GM19193 (cell line): ENCODE results near the gene DYSF.

Experiments
- POLR2A ChIP-seq: IDR thresholded peaks from 4 replicates; pipeline ENCODE4 v1.6.1; 2011; ENCODE audit not compliant: insufficient read depth, insufficient read length; ENCODE audit errors: extremely low read depth

Gene DYSF

DNA sequence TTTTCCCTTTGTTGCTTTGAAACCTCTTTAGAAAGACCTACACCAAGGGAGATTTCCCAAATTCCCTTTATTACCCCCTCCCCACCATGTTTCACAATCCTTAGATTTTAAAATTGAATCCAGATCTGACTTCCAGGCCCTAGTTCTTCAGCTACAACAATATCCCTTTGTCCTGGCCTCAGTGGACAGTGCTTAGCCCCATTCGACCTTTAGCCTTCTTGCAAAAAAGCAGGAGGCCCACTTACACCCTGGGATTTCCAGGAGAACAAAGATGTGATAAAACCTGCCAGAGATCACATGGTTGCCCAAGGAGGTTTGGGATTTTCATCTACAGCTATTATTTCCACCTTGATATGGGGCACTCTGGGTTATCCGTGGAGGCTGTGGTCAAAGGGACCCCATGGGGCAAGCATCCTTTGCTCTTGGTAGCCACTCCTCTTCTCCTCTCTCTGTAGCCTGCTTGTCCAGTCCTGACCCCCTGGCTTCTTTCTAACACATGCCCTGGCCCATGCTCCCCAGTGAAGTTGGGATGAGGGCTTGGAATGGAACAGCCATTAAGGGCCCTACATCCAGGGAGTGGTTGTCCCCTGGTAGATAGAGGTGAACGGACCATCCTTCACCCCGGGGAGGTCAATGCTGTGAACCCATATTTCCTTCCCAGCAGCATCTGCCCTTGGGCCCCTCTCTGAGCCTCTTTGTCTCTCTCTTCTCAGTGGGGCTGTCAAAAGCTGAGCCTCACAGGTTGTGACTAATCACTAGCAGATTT lies 267.4 kb downstream of the DYSF start:
- TF ChIP-seq POLR2A, result no peak

DNA sequence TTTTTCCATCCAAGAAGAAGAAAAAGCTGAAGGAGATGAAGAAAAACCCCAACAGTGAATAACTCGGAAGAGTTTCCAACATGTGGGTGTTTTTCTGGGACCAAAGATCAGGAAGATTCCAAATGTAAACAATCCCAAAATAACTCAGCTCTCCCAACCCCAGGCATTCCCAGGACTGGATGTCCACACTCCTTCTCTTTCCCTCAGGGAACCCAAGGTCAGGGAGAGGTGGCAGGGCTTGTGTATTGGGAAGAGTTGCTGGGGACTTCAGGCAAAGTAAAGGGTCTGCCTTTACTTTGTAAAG lies 268.0 kb downstream of the DYSF start:
- TF ChIP-seq POLR2A, result no peak

DNA sequence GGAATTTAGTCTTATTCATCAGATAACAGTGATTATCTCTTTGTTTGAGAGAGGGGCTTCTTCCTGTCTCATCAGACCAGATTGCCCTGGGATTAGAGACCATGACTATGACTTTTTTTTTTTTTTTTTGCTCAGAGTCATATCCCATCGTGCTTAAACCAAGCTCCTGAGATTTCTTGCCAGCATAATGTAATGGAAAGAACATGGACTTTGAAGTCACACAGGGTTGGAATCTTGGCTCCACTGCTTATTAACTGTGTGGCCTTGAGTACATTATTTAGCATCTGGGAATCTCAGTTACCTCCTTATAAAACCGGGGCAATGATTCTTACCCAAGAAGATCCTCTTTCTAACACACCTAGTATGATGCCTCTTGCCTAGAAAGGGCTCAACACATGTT lies 268.3 kb downstream of the DYSF start:
- TF ChIP-seq POLR2A, result no peak

DNA sequence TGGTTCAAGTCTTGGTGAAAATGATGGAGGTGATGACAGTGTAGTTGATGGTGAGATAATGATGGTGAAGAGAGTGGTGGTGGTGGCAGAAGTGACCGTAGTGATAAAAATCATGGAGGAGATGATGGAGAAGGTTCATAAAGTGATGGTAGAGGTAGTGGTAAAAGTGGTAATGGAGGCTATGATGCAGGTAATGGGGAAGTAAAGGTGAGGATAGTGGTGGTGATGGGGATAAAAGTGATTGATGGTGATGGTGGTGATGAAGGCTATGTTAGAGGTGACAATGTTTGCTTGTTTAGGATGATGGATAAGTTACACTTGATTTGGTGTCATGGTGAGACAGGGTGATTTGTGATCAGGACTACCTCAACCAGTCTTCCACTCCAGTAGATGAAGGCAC lies 268.9 kb downstream of the DYSF start:
- TF ChIP-seq POLR2A, result no peak

DNA sequence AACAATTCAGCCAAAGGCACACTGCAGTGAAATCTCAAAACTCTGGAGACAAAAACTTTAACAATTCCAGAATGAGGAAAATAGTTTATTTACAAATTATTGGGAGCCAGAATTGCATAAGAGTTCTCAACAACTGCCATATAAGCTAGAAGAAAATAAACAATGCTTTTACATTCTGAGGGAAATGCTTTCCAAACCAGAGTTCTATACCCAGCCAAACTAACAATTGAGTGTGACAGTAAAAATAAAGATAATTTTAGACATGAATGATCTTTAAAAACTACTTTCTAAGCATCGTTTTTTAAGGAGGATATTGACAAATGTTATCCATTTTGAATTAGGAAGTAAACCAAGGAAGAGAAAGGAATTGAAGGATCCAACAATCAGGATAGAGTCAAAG lies 271.4 kb downstream of the DYSF start:
- no peak for TF ChIP-seq POLR2A

DNA sequence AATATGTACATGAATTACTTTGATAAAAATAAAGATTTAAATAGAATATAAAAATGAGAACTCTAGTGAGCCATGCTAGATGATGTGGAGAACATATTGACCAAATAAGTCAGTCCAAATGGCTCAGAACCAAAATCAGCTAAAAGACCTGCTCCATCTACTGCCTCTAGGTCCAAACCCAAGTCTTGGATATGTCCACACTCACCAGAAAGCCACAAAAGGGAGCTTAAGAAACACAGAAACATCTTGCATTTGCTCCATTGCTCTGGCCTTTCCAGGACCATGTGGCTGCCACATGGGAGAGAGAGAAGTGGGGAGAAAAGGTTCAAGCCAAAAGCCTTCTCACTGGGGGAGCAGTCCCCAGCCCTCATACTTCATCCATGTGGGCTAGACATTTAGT lies 272.5 kb downstream of the DYSF start:
- no peak for TF ChIP-seq POLR2A

DNA sequence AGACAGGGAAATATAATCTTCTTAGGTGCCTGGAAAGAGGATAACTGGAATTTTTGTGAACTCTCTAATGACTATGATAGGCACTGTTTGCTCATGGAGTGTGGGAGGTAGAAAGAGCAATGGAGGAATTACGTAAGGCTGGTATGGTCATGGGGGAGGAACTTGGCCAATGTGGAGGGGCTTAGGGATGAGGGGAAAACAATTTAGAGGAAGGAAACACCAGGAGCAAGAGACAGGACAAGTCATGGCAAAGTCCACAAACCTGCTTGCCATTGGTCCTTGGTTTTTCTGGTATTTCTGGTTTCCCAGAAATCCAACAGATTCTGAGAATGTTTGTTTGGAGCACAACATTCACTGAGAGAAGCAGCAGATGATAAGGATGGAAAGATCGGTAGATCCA lies 274.2 kb downstream of the DYSF start:
- TF ChIP-seq POLR2A, result no peak

DNA sequence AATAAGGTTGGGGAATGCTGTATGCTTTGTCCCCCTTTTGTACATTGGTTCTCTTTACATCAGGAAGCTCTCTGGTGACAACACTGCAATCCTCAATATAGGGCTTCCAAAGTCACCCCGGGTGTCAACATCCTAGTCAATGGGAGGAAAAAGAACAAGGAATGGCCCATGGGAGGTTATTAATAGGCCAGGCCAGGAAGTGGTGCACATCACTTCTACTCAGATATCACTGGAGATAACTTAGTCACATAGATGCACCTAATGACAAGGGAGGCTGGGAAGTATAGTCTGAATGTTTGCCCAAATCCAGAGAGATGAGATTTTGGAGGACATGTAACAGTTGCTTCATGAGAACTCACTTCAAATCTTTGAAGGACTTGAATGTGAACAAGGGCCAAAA lies 274.7 kb downstream of the DYSF start:
- TF ChIP-seq POLR2A, result no peak

DNA sequence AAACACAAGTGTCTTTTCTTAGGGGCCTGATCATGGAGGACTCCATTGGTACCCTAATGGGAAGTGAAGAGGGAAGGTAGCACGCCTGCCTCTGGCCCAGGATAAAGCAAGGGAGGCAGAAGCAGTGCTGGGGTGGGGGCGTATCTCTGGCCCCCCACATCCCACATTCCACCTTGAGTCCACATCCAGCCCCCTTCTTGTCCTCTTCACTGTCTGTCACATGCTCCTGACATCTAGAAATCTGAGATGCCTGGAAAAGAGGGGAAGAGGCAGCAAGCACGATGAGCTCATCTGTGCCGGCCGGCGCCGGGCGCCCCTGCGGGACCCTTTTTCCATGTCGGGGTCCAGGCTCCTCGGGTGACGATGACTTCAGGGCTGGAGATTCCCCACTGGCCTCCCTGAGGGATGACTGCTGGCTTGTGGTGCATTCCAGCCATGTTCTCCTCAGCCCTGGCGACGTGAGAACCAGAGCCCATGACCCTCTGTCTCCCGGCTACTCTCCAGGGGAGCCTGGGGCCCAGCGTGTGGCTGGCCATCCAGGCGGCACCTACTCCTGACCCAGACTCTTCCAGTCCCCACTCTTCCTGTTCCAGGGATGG lies 277.5 kb downstream of the DYSF start:
- no peak for TF ChIP-seq POLR2A

DNA sequence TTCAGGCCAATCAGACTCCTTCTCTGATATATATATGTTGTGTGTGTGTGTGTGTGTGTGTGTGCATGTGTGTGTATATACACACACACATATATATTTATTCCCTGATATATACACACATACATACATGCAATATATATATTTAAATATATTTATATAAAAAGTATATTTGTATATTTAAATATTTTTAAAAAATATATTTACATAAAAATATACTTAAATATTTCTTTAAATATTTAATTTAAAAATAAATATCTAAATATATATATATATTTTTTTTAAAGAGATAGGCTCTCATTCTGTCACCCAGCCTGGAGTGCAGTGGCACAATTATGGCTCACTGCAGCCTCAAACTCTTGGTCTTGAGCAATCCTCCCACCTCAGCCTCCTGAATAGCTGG lies 281.3 kb downstream of the DYSF start:
- TF ChIP-seq POLR2A, result no peak

DNA sequence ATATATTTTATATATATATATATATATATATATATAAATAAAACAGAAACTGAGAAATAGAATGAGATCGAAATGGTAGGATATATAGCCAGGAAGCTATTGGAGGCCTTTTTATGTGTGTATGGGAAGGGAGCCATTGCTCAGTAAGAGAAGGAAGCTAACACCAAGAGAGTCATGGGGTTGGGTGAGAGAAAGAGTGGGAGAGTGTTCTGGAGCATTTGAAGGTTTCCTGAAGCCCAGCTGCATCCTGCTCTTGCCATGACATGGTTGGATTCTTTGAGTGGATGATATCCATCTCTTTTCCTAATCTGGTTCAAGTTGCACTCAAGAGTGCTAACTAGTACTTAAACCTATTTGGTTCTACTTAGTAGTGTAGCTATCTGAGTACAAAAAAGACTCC lies 282.3 kb downstream of the DYSF start:
- TF ChIP-seq POLR2A, result no peak
